Gastroesophageal sphincter (tissue), 4 donors: ENCODE measurements around the gene FTCD. TPM values are rescaled to one million over a fixed set of nuclear protein-coding genes. Genes with fewer than 3 reads are reported as not detected.

Experiments
- ATAC-seq: fragments of 150-250 bp; one replicate; pipeline ENCODE4 v1.9.1; 2016; ENCODE audit warnings: mild to moderate bottlenecking, moderate library complexity
- H3K27ac ChIP-seq, 4 donors: fragments of 200-600 bp; sonication (generic) in 3 of 4; 1 replicate in 3 of 4; 2 replicates in 1 of 4; pipeline ENCODE4 v1.5.1; 2016 to 2019
- H3K27me3 ChIP-seq: fragments of 200-600 bp; sonication (generic); one replicate; pipeline ENCODE4 v1.5.1; 2019
- H3K36me3 ChIP-seq, 2 donors: fragments of 200-600 bp; sonication (generic); one replicate each; pipeline ENCODE4 v1.5.1; 2019; ENCODE audit warnings: control low read depth in 1 of 2
- H3K4me1 ChIP-seq, 3 donors: fragments of 200-600 bp; sonication (generic); 1 replicate in 2 of 3; 2 replicates in 1 of 3; pipeline ENCODE4 v1.5.1; 2016 to 2019; ENCODE audit warnings: control low read depth in 2 of 3
- H3K4me3 ChIP-seq, 2 donors: fragments of 200-600 bp; sonication (generic); one replicate each; pipeline ENCODE4 v1.5.1; 2019; ENCODE audit warnings: mild to moderate bottlenecking in 1 of 2, moderate library complexity in 1 of 2
- H3K9me3 ChIP-seq, 3 donors: fragments of 200-600 bp; sonication (generic); one replicate each; pipeline ENCODE4 v1.5.1; 2017 to 2019; ENCODE audit warnings: control low read depth in 2 of 3
- CTCF ChIP-seq, 4 experiments: fragments of 200-600 bp in 2 of 4; fragments of 450-650 bp in 2 of 4; sonication (generic) in 1 of 4; IDR thresholded peaks; one replicate each; pipeline ENCODE4 v1.5.1; 2017 to 2019; ENCODE audit warnings: antibody characterized with exemption in 4 of 4, mild to moderate bottlenecking in 2 of 4, moderate library complexity in 2 of 4
- EP300 ChIP-seq: sonication (generic); formaldehyde crosslinking; IDR thresholded peaks from one replicate; pipeline ENCODE4 v1.6.1; 2017; ENCODE audit warnings: antibody characterized with exemption, mild to moderate bottlenecking
- POLR2A ChIP-seq, 2 donors: fragments of 450-650 bp; IDR thresholded peaks; one replicate each; pipeline ENCODE4 v1.6.1; 2017; ENCODE audit warnings: antibody characterized with exemption in 2 of 2, mild to moderate bottlenecking in 2 of 2, moderate library complexity in 1 of 2
- POLR2AphosphoS5 ChIP-seq: sonication (generic); formaldehyde crosslinking; IDR thresholded peaks from one replicate; pipeline ENCODE4 v1.6.1; 2017; ENCODE audit warnings: antibody characterized with exemption
- WGBS, 2 donors: methylation state at CpG; one replicate each; pipeline ENCODE4 v1.1.5; 2018; ENCODE audit warnings: low coverage in 1 of 2; 5-methylcytosine and 5-hydroxymethylcytosine counted together
- total RNA-seq, 4 donors: library from RNA; depleted of rRNA; stranded (reverse); fragments of >200 nt; gene quantifications; one replicate each; pipeline ENCODE4 v1.1.0, GENCODE V29; 2016

FTCD gene
- total RNA-seq, 4 donors from 2014 or later = 0.31 to 1.5 TPM; not detected in 2

GRCh38 chr21:46199436-46200373 lies 44.3 kb upstream of the FTCD start:
- Histone ChIP-seq H3K9me3 (no peaks in the 10 kb centered on the region), H3K4me3 (no peak overlapping the region), H3K4me1 (no peaks in the 10 kb centered on the region), H3K27me3 (no peaks in the 10 kb centered on the region), H3K36me3 (peaks cover 0 to 88% of the 10 kb centered on the region in 2 donors), H3K27ac (no peak overlapping the region)
- no peak for TF ChIP-seq POLR2AphosphoS5
- no peak for TF ChIP-seq EP300
- no peak for TF ChIP-seq POLR2A (IDR thresholded peaks at IDR 0.05)
- TF ChIP-seq CTCF (IDR thresholded peaks at IDR 0.05) = no peak
- no peak for ATAC-seq
- WGBS, 2 donors = 76 to 94% methylated on average over 6 to 13 of the region's 13 CpGs

- Histone ChIP-seq H3K27me3 (no peaks in the 10 kb centered on the region), H3K4me3 (no peak overlapping the region), H3K4me1 (peaks cover 0 to under 1% (median 0%) of the 10 kb centered on the region in 3 donors), H3K27ac (no peak overlapping the region), H3K9me3 (no peaks in the 10 kb centered on the region), H3K36me3 (peaks cover 0 to 93% of the 10 kb centered on the region in 2 donors)
- TF ChIP-seq CTCF (IDR thresholded peaks at IDR 0.05) (no peak), POLR2AphosphoS5 (no peak), POLR2A (IDR thresholded peaks at IDR 0.05) (no peak), EP300 (no peak)
- WGBS, 2 donors = 33 to 90% methylated on average over 1 to 5 of the region's 20 CpGs
- no peak for ATAC-seq
Measured at GRCh38 chr21:46196733-46197132, 41.4 kb upstream of the FTCD start.

GRCh38 chr21:46195595-46196195 lies 40.3 kb upstream of the FTCD start:
- no peak for ATAC-seq
- Histone ChIP-seq H3K36me3 (peaks cover 0 to 100% of the 10 kb centered on the region in 2 donors), H3K27ac (no peak overlapping the region), H3K27me3 (no peaks in the 10 kb centered on the region), H3K9me3 (no peaks in the 10 kb centered on the region), H3K4me3 (no peak overlapping the region), H3K4me1 (peaks cover 0 to 11% (median 0%) of the 10 kb centered on the region in 3 donors)
- WGBS, 2 donors = 58% methylated on average over 4 of the region's 20 CpGs; no CpG with 5 or more reads in 1 of the 2 donors
- TF ChIP-seq EP300 = no peak
- TF ChIP-seq POLR2A (IDR thresholded peaks at IDR 0.05) = no peak
- TF ChIP-seq POLR2AphosphoS5 = no peak
- no peak for TF ChIP-seq CTCF (IDR thresholded peaks at IDR 0.05)

- no peak for ATAC-seq
- TF ChIP-seq CTCF (IDR thresholded peaks at IDR 0.05) (no peak), POLR2AphosphoS5 (no peak), EP300 (no peak)
- Histone ChIP-seq H3K9me3 (no peaks in the 10 kb centered on the region), H3K27me3 (no peaks in the 10 kb centered on the region), H3K36me3 (peaks cover 0 to 100% of the 10 kb centered on the region in 2 donors), H3K4me1 (peaks cover 0 to 21% (median 0%) of the 10 kb centered on the region in 3 donors), H3K27ac (no peak overlapping the region), H3K4me3 (no peak overlapping the region)
- 98% methylated on average over 7 of the region's 34 CpGs; no CpG with 5 or more reads in 1 of the 2 donors for WGBS, 2 donors
Measured at GRCh38 chr21:46194374-46195334, 39.3 kb upstream of the FTCD start.
